Measurements from ENCODE around the gene ADORA1. TPM values are rescaled to one million over a fixed set of nuclear protein-coding genes. Genes with fewer than 3 reads are reported as not detected.

ADORA1 gene
- total RNA-seq, 2 experiments from 2014 or later = not detected

DNA sequence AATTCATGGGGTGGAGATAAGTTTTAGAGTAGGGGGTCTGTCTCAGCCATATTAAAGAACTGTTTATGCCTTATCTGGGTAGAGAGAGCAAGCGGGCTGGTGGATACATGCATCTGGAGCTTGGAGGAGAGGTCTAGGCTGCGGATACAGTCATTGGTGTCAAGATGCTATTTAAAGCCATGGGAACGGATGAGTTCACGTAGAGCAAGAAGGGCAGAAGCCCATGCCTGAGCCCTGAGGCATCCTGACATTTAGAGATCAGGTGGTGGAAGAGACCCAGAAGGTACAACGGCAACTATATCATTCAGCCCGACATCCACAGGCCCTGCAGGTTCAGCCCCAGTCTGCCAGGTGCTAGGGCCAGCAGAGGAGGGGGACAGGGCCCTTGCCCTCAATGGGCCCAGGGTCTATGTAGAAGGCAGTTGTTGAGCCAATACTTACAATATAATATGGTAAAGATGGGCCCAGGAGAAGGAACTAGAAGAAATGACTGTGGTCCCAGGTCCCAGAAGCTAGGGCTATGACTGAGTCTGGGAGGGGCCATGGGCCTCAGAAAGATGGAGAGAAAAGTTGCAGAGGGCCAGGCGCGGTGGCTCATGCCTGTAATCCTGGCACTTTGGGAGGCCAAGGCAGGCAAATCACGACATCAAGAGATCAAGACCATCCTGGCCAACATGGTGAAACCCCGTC, 74.1 kb downstream of the ADORA1 start:
- ChIA-PET CTCF (no interaction called here), POLR2A (no interaction called here)
- TF ChIP-seq, protein P1, sequence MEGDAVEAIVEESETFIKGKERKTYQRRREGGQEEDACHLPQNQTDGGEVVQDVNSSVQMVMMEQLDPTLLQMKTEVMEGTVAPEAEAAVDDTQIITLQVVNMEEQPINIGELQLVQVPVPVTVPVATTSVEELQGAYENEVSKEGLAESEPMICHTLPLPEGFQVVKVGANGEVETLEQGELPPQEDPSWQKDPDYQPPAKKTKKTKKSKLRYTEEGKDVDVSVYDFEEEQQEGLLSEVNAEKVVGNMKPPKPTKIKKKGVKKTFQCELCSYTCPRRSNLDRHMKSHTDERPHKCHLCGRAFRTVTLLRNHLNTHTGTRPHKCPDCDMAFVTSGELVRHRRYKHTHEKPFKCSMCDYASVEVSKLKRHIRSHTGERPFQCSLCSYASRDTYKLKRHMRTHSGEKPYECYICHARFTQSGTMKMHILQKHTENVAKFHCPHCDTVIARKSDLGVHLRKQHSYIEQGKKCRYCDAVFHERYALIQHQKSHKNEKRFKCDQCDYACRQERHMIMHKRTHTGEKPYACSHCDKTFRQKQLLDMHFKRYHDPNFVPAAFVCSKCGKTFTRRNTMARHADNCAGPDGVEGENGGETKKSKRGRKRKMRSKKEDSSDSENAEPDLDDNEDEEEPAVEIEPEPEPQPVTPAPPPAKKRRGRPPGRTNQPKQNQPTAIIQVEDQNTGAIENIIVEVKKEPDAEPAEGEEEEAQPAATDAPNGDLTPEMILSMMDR (IDR thresholded peaks at IDR 0.05) = no peak
- Mint-ChIP-seq H3K36me3 (ENCODE audit: low read depth) (no peaks in the 10 kb centered on the region), H3K27me3 (no peaks in the 10 kb centered on the region), H3K4me1 (ENCODE audit: low read depth) (no peaks in the 10 kb centered on the region), H3K4me3 (no peak overlapping the region), H3K9me3 (no peaks in the 10 kb centered on the region), H3K27ac (no peak overlapping the region)
- no peak for ATAC-seq (ENCODE audit: poor library complexity)
- Histone ChIP-seq H3K4me3 (ENCODE audit: low read length) (no peak overlapping the region), H3K9me3 (ENCODE audit: control insufficient read depth in 1 of 2, insufficient read depth in 1 of 2, low read length in 2 of 2) (no peaks in the 10 kb centered on the region), H3K27me3 (ENCODE audit: control insufficient read depth in 1 of 2, insufficient read depth in 2 of 2, low read length in 2 of 2) (peaks cover 0 to 2% of the 10 kb centered on the region in 2 experiments), H3K36me3 (ENCODE audit: insufficient read depth, low read length) (no peaks in the 10 kb centered on the region), H3K4me1 (ENCODE audit: insufficient read depth, low read length) (no peaks in the 10 kb centered on the region), H3K27ac (ENCODE audit: low read depth in 1 of 2, low read length in 2 of 2) (no peak overlapping the region)
- DNase-seq = no peak
- intact Hi-C loops (cut with DNase I, micrococcal nuclease) = no loop called here

DNA sequence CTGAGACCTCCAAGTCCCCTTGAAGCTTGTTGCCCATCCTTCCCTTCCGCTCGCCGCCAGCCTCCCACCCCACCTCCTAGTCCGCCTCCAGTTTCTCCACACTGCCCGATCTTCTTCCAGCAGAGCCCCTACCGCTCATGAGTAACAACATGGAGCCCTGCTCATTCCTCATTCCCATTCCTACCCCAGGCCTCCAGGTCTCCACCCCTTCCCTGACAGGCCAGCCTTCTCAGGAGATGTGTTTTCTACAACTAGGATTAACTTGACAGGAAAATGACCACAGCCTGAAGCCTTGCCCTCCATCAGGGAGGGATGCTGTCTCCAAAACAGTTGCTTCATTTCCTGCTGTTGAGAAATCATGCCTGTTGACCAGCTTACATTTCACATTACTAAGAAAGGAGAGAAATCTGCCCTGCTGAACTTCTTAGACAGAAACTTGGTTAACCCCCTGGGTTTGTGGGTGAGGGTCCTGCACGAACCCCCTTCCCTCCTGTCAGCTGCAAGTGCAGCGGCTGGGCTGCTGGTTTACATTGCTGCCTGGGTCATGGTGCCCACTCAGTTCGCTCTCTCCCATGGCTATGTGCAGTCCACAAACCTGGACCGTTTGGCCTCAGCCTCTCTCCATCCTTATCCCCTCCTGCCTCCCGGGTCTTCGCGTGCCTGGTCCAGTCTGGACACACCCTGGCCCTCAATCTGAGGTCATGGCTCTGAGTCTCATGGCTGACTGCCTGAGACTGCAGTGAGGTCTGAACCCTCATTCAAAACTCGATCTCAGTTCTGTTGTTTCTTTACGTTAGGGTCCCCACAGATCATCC, 75.1 kb downstream of the ADORA1 start:
- H3K27me3 Mint-ChIP-seq = no peaks in the 10 kb centered on the region
- Histone ChIP-seq H3K4me1 (ENCODE audit: insufficient read depth, low read length) (no peaks in the 10 kb centered on the region), H3K4me3 (ENCODE audit: low read length) (no peak overlapping the region), H3K27me3 (ENCODE audit: control insufficient read depth in 1 of 2, insufficient read depth in 2 of 2, low read length in 2 of 2) (peaks cover 0 to 2% of the 10 kb centered on the region in 2 experiments), H3K9me3 (ENCODE audit: control insufficient read depth in 1 of 2, insufficient read depth in 1 of 2, low read length in 2 of 2) (no peaks in the 10 kb centered on the region), H3K27ac (ENCODE audit: low read depth in 1 of 2, low read length in 2 of 2) (no peak overlapping the region), H3K36me3 (ENCODE audit: insufficient read depth, low read length) (no peaks in the 10 kb centered on the region)
- H3K36me3 Mint-ChIP-seq (ENCODE audit: low read depth) = no peaks in the 10 kb centered on the region
- peak in 1 of 14 experiments; percentile 15 for DNase-seq
- H3K9me3 Mint-ChIP-seq = no peaks in the 10 kb centered on the region
- CTCF ChIA-PET = no interaction called here
- intact Hi-C loops (cut with DNase I, micrococcal nuclease) = no loop called here
- H3K4me3 Mint-ChIP-seq = no peak overlapping the region
- no peaks in the 10 kb centered on the region for H3K4me1 Mint-ChIP-seq (ENCODE audit: low read depth)
- TF ChIP-seq, protein P1 (IDR thresholded peaks at IDR 0.05) = no peak
- POLR2A ChIA-PET = no interaction called here
- no peak overlapping the region for H3K27ac Mint-ChIP-seq
- ATAC-seq (ENCODE audit: poor library complexity) = no peak

DNA sequence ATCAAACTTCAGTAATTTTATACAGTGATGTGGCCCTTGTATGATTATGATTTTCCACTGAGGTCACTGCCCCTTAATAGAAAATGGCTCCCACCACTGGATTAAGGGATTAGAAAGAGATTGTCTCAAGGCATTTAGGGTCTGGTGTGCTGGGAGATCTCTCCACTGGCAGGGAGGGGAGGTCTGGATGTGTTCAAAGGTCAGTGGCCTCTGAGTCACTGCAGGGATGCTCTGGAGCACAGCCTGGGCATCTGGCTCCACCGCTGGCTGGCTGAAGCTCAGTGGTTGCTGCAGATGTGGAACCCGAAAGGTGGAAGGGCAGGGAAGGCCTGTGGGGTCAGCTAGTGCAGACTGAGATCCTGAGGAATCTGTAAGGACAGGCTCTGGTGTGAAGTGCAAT, 77.2 kb downstream of the ADORA1 start:
- Mint-ChIP-seq H3K4me3 (no peak overlapping the region), H3K27ac (no peak overlapping the region), H3K27me3 (no peaks in the 10 kb centered on the region), H3K4me1 (ENCODE audit: low read depth) (no peaks in the 10 kb centered on the region), H3K36me3 (ENCODE audit: low read depth) (no peaks in the 10 kb centered on the region), H3K9me3 (no peaks in the 10 kb centered on the region)
- no peak overlapping the region for H3K27ac ChIP-seq (ENCODE audit: low read depth in 1 of 2, low read length in 2 of 2)
- no peaks in the 10 kb centered on the region for H3K27me3 ChIP-seq (ENCODE audit: control insufficient read depth in 1 of 2, insufficient read depth in 2 of 2, low read length in 2 of 2)
- no peaks in the 10 kb centered on the region for H3K4me1 ChIP-seq (ENCODE audit: insufficient read depth, low read length)
- no peaks in the 10 kb centered on the region for H3K36me3 ChIP-seq (ENCODE audit: insufficient read depth, low read length)
- ATAC-seq (ENCODE audit: poor library complexity) = no peak
- TF ChIP-seq, protein P1 (IDR thresholded peaks at IDR 0.05) = no peak
- ChIA-PET POLR2A (no interaction called here), CTCF (interaction anchor here (1.2 kb wide), 1 partner anchor 165 kb away, joined by 3 read pairs; no protein-coding TSS in a partner anchor)
- H3K9me3 ChIP-seq (ENCODE audit: control insufficient read depth in 1 of 2, insufficient read depth in 1 of 2, low read length in 2 of 2) = no peaks in the 10 kb centered on the region
- H3K4me3 ChIP-seq (ENCODE audit: low read length) = no peak overlapping the region
- intact Hi-C loops (cut with DNase I, micrococcal nuclease) = loop anchor here in 1 of 2 experiments (5.0 kb wide), 1 partner anchor 1043 kb away; no protein-coding TSS in a partner anchor
- no peak for DNase-seq
